ENCODE measurements around the gene MCM10.
"Not testable (repeated sequence)": the region's sequence is repeated elsewhere in the genome, so short reads cannot be mapped to it uniquely, and the experiment has no call there.

MCM10 gene

GRCh38 chr10:13160934-13161856 lies at the start of gene MCM10:
TSS of gene MCM10 (plus strand) at chr10:13161558. CDS start at chr10:13164203, 2,645 bp downstream.
- DNase-seq: peak; percentile 99

- DNase-seq: no peak
Measured at GRCh38 chr10:13113544-13113943, 47.8 kb upstream of the MCM10 start.

- no peak for DNase-seq
Measured at GRCh38 chr10:13115832-13116803, 45.2 kb upstream of the MCM10 start.

- DNase-seq: no peak
Measured at GRCh38 chr10:13117841-13118783, 43.2 kb upstream of the MCM10 start.

GRCh38 chr10:13118784-13119410 lies 42.5 kb upstream of the MCM10 start:
- no peak for DNase-seq

- DNase-seq: no peak
Measured at GRCh38 chr10:13120786-13121499, 40.4 kb upstream of the MCM10 start.

- no peak for DNase-seq
Measured at GRCh38 chr10:13121500-13121854, 39.9 kb upstream of the MCM10 start.

GRCh38 chr10:13136651-13137050 lies 24.7 kb upstream of the MCM10 start:
- no peak for DNase-seq

GRCh38 chr10:13139150-13139549 lies 22.2 kb upstream of the MCM10 start:
- no peak for DNase-seq

GRCh38 chr10:13139676-13140075 lies 21.7 kb upstream of the MCM10 start:
- no peak for DNase-seq

- DNase-seq: no peak
Measured at GRCh38 chr10:13140627-13141190, 20.6 kb upstream of the MCM10 start.

GRCh38 chr10:13143766-13144165 lies 17.6 kb upstream of the MCM10 start:
- no peak for DNase-seq

- DNase-seq: no peak
Measured at GRCh38 chr10:13144814-13145213, 16.5 kb upstream of the MCM10 start.

GRCh38 chr10:13146379-13146778 lies 15.0 kb upstream of the MCM10 start:
- no peak for DNase-seq

- DNase-seq: no peak
Measured at GRCh38 chr10:13147161-13147560, 14.2 kb upstream of the MCM10 start.

GRCh38 chr10:13152296-13152695 lies 9.1 kb upstream of the MCM10 start:
- no peak for DNase-seq

- not testable (repeated sequence) for DNase-seq
Measured at GRCh38 chr10:13155860-13156259, 5.5 kb upstream of the MCM10 start.

GRCh38 chr10:13158401-13158800 lies 3.0 kb upstream of the MCM10 start:
- peak; percentile 31 for DNase-seq

- peak; percentile 43 for DNase-seq
Measured at GRCh38 chr10:13161857-13162271, 506 bp downstream of the MCM10 start.

- DNase-seq: no peak
Measured at GRCh38 chr10:13163859-13164258, 2.5 kb downstream of the MCM10 start.

- no peak for DNase-seq
Measured at GRCh38 chr10:13165177-13165576, 3.8 kb downstream of the MCM10 start.
